HL-60 (cell line): ENCODE data around the gene FEV.

Source experiments
- DNase-seq, 2 experiments: peaks; one replicate each; pipeline ENCODE4 v3.0.0-alpha.2; 2010 to 2020; ENCODE audit warnings: low read depth in 1 of 2, low spot score in 1 of 2
- H3K27ac ChIP-seq: fragments of 250-450 bp; sonication (Bioruptor Pico); replicated peaks from 2 replicates; pipeline ENCODE4 v1.5.1; 2020; ENCODE audit warnings: mild to moderate bottlenecking, moderate library complexity
- H3K27me3 ChIP-seq: fragments of 250-450 bp; sonication (Bioruptor Pico); 2 replicates; pipeline ENCODE4 v1.5.1; 2021; ENCODE audit warnings: mild to moderate bottlenecking, moderate library complexity; ENCODE audit not compliant: insufficient read depth, poor library complexity, severe bottlenecking
- H3K4me3 ChIP-seq: replicated peaks from 2 replicates; pipeline ENCODE4 v1.5.1; 2011; ENCODE audit warnings: mild to moderate bottlenecking, control low read depth, low read length; ENCODE audit not compliant: insufficient read depth
- CTCF ChIP-seq: IDR thresholded peaks from one replicate; pipeline ENCODE4 v1.5.1; 2011; ENCODE audit warnings: low read length, control low read depth, inconsistent platforms; ENCODE audit not compliant: insufficient read depth
- GABPA ChIP-seq: IDR thresholded peaks from 2 replicates; pipeline ENCODE4 v1.6.1; 2012; ENCODE audit warnings: low read depth
- POLR2AphosphoS5 ChIP-seq: IDR thresholded peaks from 2 replicates; pipeline ENCODE4 v1.6.1; 2012; ENCODE audit warnings: low read depth
- REST ChIP-seq: IDR thresholded peaks from 2 replicates; pipeline ENCODE4 v1.6.1; 2012; ENCODE audit warnings: low read depth; ENCODE audit not compliant: insufficient replicate concordance
- SPI1 ChIP-seq: IDR thresholded peaks from 2 replicates; pipeline ENCODE4 v1.6.1; 2012; ENCODE audit warnings: low read depth, mild to moderate bottlenecking, borderline replicate concordance
- long read RNA-seq: library from polyadenylated mRNA; unstranded; transcript quantifications from one replicate; pipeline ENCODE4 v2.0.0, GENCODE V29; 2020

Gene FEV
- long read RNA-seq = 0 reads

- no peak for TF ChIP-seq REST
- TF ChIP-seq GABPA = no peak
- no peak for TF ChIP-seq CTCF
- TF ChIP-seq POLR2AphosphoS5 = no peak
- TF ChIP-seq SPI1 = no peak
- Histone ChIP-seq H3K4me3 (no peak within 1 kb of the TSS), H3K27me3 (peaks cover 86% of the 10 kb centered on the region), H3K27ac (no peak within 1 kb of the TSS)
- DNase-seq = no peak
These were observed at the start of gene FEV for GRCh38 chr2:218985021-218985324. Gene FEV, minus strand, starts transcription at chr2:218985184. Its CDS starts 109 bp downstream, at chr2:218985075.

GRCh38 chr2:219032051-219032745 lies 47.2 kb upstream of the FEV start:
- Histone ChIP-seq H3K27me3 (peaks cover 30% of the 10 kb centered on the region), H3K4me3 (no peak overlapping the region), H3K27ac (no peak overlapping the region)
- TF ChIP-seq POLR2AphosphoS5 (no peak), GABPA (no peak), REST (no peak), CTCF (no peak), SPI1 (no peak)
- no peak for DNase-seq

GRCh38 chr2:219031005-219031738 lies 46.2 kb upstream of the FEV start:
- no peak for DNase-seq
- H3K27me3 ChIP-seq = peaks cover 27% of the 10 kb centered on the region
- no peak overlapping the region for H3K4me3 ChIP-seq
- no peak for TF ChIP-seq CTCF
- no peak for TF ChIP-seq GABPA
- no peak for TF ChIP-seq POLR2AphosphoS5
- TF ChIP-seq SPI1 = no peak
- TF ChIP-seq REST = no peak
- H3K27ac ChIP-seq = no peak overlapping the region
